Ishikawa (cell line): ENCODE data around the gene MPO.

ENCODE experiments used
- CEBPB ChIP-seq: IDR thresholded peaks from 2 replicates; pipeline ENCODE4 v1.6.1; 2012
- CREB1 ChIP-seq: IDR thresholded peaks from 2 replicates; pipeline ENCODE4 v1.6.1; 2012; ENCODE audit warnings: low read depth
- EGR1 ChIP-seq: IDR thresholded peaks from 2 replicates; pipeline ENCODE4 v1.6.1; 2012
- EP300 ChIP-seq: IDR thresholded peaks from 2 replicates; pipeline ENCODE4 v1.6.1; 2012; ENCODE audit warnings: borderline replicate concordance
- FOXM1 ChIP-seq: IDR thresholded peaks from 2 replicates; pipeline ENCODE4 v1.6.1; 2012; ENCODE audit warnings: low read depth, borderline replicate concordance
- MAX ChIP-seq: IDR thresholded peaks from 2 replicates; pipeline ENCODE4 v1.6.1; 2012
- NFIC ChIP-seq: IDR thresholded peaks from 2 replicates; pipeline ENCODE4 v1.6.1; 2012
- RAD21 ChIP-seq: IDR thresholded peaks from 2 replicates; pipeline ENCODE4 v1.6.1; 2012; ENCODE audit warnings: low read depth
- REST ChIP-seq: IDR thresholded peaks from 2 replicates; pipeline ENCODE4 v1.6.1; 2012; ENCODE audit warnings: low read depth, mild to moderate bottlenecking
- TAF1 ChIP-seq: IDR thresholded peaks from 2 replicates; pipeline ENCODE4 v1.6.1; 2012; ENCODE audit warnings: low read depth, mild to moderate bottlenecking
- TCF12 ChIP-seq: IDR thresholded peaks from 2 replicates; pipeline ENCODE4 v1.6.1; 2012; ENCODE audit warnings: low read depth
- TEAD4 ChIP-seq: IDR thresholded peaks from 2 replicates; pipeline ENCODE4 v1.6.1; 2012
- USF1 ChIP-seq: IDR thresholded peaks from 2 replicates; pipeline ENCODE4 v1.6.1; 2012
- YY1 ChIP-seq: IDR thresholded peaks from 2 replicates; pipeline ENCODE4 v1.6.1; 2012; ENCODE audit warnings: low read depth
- ZBTB7A ChIP-seq: IDR thresholded peaks from 2 replicates; pipeline ENCODE4 v1.6.1; 2012; ENCODE audit warnings: low read depth

The MPO gene

GRCh38 chr17:58311429-58311894 lies 30.7 kb upstream of the MPO start:
- TF ChIP-seq FOXM1 = no peak
- no peak for TF ChIP-seq ZBTB7A
- no peak for TF ChIP-seq TEAD4
- TF ChIP-seq USF1 = no peak
- TF ChIP-seq NFIC = no peak
- TF ChIP-seq MAX = no peak
- TF ChIP-seq TAF1 = no peak
- TF ChIP-seq RAD21 = no peak
- TF ChIP-seq CEBPB = no peak
- no peak for TF ChIP-seq YY1

GRCh38 chr17:58310511-58311428 lies 30.0 kb upstream of the MPO start:
- TF ChIP-seq EGR1 = no peak
- TF ChIP-seq YY1 = no peak
- TF ChIP-seq USF1 = no peak
- TF ChIP-seq RAD21 = no peak
- no peak for TF ChIP-seq NFIC
- no peak for TF ChIP-seq TCF12
- TF ChIP-seq FOXM1 = no peak
- TF ChIP-seq CEBPB = no peak
- TF ChIP-seq TEAD4 = no peak
- TF ChIP-seq MAX = no peak
- TF ChIP-seq REST = no peak
- TF ChIP-seq EP300 = no peak
- no peak for TF ChIP-seq CREB1

- no peak for TF ChIP-seq EGR1
- TF ChIP-seq TEAD4 = no peak
- TF ChIP-seq YY1 = no peak
- TF ChIP-seq REST = no peak
- no peak for TF ChIP-seq ZBTB7A
- TF ChIP-seq CREB1 = no peak
- TF ChIP-seq RAD21 = no peak
- no peak for TF ChIP-seq TCF12
- no peak for TF ChIP-seq CEBPB
- TF ChIP-seq MAX = no peak
- TF ChIP-seq NFIC = no peak
- TF ChIP-seq FOXM1 = no peak
- TF ChIP-seq EP300 = no peak
- TF ChIP-seq USF1 = no peak
- TF ChIP-seq TAF1 = no peak
Observed at GRCh38 chr17:58309918-58310259, 29.2 kb upstream of the MPO start.

- TF ChIP-seq REST = no peak
- TF ChIP-seq TEAD4 = no peak
- no peak for TF ChIP-seq MAX
- no peak for TF ChIP-seq RAD21
Observed at GRCh38 chr17:58308985-58309917, 28.5 kb upstream of the MPO start.
